NCI-H524 treated with DMSO at 0.1 percent for 48 hours (cell line): Measurements from ENCODE around the gene SAMD9.
A peak's percentile ranks its signal among the peaks of the same experiment; 100 is the strongest.
"Not testable (repeated sequence)": the region's sequence is repeated elsewhere in the genome, so short reads cannot be mapped to it uniquely, and the experiment has no call there.

Experiments used
- DNase-seq: peaks from one replicate; lab custom pipeline; 2025; lab: John Stamatoyannopoulos, UW

Gene SAMD9

GRCh38 chr7:93117852-93118530 lies at the start of gene SAMD9:
Gene SAMD9 (minus strand): TSS chr7:93117979. CDS start chr7:93106097, 11,882 bp downstream.
- peak; percentile 38 for DNase-seq

- DNase-seq = no peak
Observed at GRCh38 chr7:93165447-93165846, 47.7 kb upstream of the SAMD9 start.

- no peak for DNase-seq
Observed at GRCh38 chr7:93164766-93165165, 47.0 kb upstream of the SAMD9 start.

- DNase-seq = no peak
Observed at GRCh38 chr7:93161181-93161762, 43.5 kb upstream of the SAMD9 start.

- no peak for DNase-seq
Observed at GRCh38 chr7:93160410-93160809, 42.6 kb upstream of the SAMD9 start.

- DNase-seq = no peak
Observed at GRCh38 chr7:93159490-93159889, 41.7 kb upstream of the SAMD9 start.

- DNase-seq = no peak
Observed at GRCh38 chr7:93156884-93157283, 39.1 kb upstream of the SAMD9 start.

- DNase-seq = no peak
Observed at GRCh38 chr7:93150200-93150835, 32.5 kb upstream of the SAMD9 start.

- no peak for DNase-seq
Observed at GRCh38 chr7:93148727-93149126, 30.9 kb upstream of the SAMD9 start.

- DNase-seq = no peak
Observed at GRCh38 chr7:93148144-93148543, 30.4 kb upstream of the SAMD9 start, which contains the start of gene SAMD9L. Gene SAMD9L (minus strand): TSS chr7:93148385. CDS start chr7:93135971, 12,414 bp downstream.

GRCh38 chr7:93147363-93147762 lies 29.6 kb upstream of the SAMD9 start:
- DNase-seq = no peak

- DNase-seq = no peak
Observed at GRCh38 chr7:93146472-93147141, 28.8 kb upstream of the SAMD9 start.

- peak; percentile 10 for DNase-seq
Observed at GRCh38 chr7:93146036-93146435, 28.3 kb upstream of the SAMD9 start.

- DNase-seq = no peak
Observed at GRCh38 chr7:93145354-93145753, 27.6 kb upstream of the SAMD9 start.

GRCh38 chr7:93142127-93142526 lies 24.3 kb upstream of the SAMD9 start:
- no peak for DNase-seq

- DNase-seq = no peak
Observed at GRCh38 chr7:93140582-93141191, 22.9 kb upstream of the SAMD9 start.

- DNase-seq = no peak
Observed at GRCh38 chr7:93138576-93138975, 20.8 kb upstream of the SAMD9 start.

- no peak for DNase-seq
Observed at GRCh38 chr7:93133005-93133404, 15.2 kb upstream of the SAMD9 start.

- DNase-seq = no peak
Observed at GRCh38 chr7:93132216-93132615, 14.4 kb upstream of the SAMD9 start.

- not testable (repeated sequence) for DNase-seq
Observed at GRCh38 chr7:93126954-93127353, 9.2 kb upstream of the SAMD9 start.

- DNase-seq = not testable (repeated sequence)
Observed at GRCh38 chr7:93123532-93123931, 5.8 kb upstream of the SAMD9 start.
